HUES48 (cell line): ENCODE results near the gene RXRA.

ENCODE experiments used
- H3K27ac ChIP-seq: one replicate; pipeline ENCODE4 v1.7.0; 2013; ENCODE audit warnings: low read depth, low read length, inconsistent platforms
- H3K27me3 ChIP-seq: 2 replicates; pipeline ENCODE4 v1.6.1; 2013; ENCODE audit warnings: mild to moderate bottlenecking, low read length; ENCODE audit not compliant: control insufficient read depth, insufficient read depth
- H3K36me3 ChIP-seq: 2 replicates; pipeline ENCODE4 v1.6.1; 2013; ENCODE audit warnings: low read length; ENCODE audit not compliant: control insufficient read depth, insufficient read depth
- H3K4me1 ChIP-seq: 2 replicates; pipeline ENCODE4 v1.6.1; 2013; ENCODE audit warnings: mild to moderate bottlenecking, low read length; ENCODE audit not compliant: control insufficient read depth, insufficient read depth
- H3K4me3 ChIP-seq: 2 replicates; pipeline ENCODE4 v1.5.1; 2013; ENCODE audit warnings: mild to moderate bottlenecking, low read depth, low read length
- H3K9ac ChIP-seq: 2 replicates; pipeline ENCODE4 v1.6.1; 2013; ENCODE audit warnings: mild to moderate bottlenecking, low read depth, low read length, moderate library complexity
- H3K9me3 ChIP-seq: 2 replicates; pipeline ENCODE4 v1.6.1; 2013; ENCODE audit warnings: low read length; ENCODE audit not compliant: control insufficient read depth, insufficient read depth

Gene RXRA

GRCh38 chr9:134366223-134367031 is 40.2 kb downstream of the RXRA start:
- Histone ChIP-seq H3K27me3 (no peaks in the 10 kb centered on the region), H3K36me3 (no peaks in the 10 kb centered on the region), H3K4me3 (no peak overlapping the region), H3K9me3 (no peaks in the 10 kb centered on the region), H3K4me1 (no peaks in the 10 kb centered on the region), H3K27ac (no peak overlapping the region), H3K9ac (no peak overlapping the region)

DNA sequence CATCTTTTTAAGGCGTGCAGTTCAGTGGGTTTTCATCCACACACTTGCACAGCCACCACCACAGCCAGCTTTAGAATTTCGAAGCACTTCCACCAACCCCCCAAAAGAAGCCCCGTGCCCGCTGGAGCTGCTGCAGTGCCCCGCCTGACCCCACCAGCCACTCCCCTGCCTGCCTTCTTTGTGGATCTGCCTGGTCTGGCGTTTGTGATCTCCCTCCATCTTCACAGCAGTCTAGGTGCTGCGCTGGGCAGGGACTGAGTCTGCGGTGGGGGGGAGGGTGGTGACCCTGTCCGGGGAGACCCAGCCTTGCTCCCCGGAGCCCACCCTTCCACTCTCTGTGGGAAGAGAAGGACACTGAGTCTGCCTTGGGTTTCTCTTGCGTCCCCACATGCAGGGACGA is 40.8 kb downstream of the RXRA start:
- H3K9me3 ChIP-seq = no peaks in the 10 kb centered on the region
- H3K36me3 ChIP-seq = no peaks in the 10 kb centered on the region
- no peaks in the 10 kb centered on the region for H3K4me1 ChIP-seq
- no peak overlapping the region for H3K27ac ChIP-seq
- no peak overlapping the region for H3K4me3 ChIP-seq
- no peak overlapping the region for H3K9ac ChIP-seq
- no peaks in the 10 kb centered on the region for H3K27me3 ChIP-seq

GRCh38 chr9:134367791-134368490 is 41.7 kb downstream of the RXRA start:
- H3K4me1 ChIP-seq = no peaks in the 10 kb centered on the region
- no peaks in the 10 kb centered on the region for H3K27me3 ChIP-seq
- no peaks in the 10 kb centered on the region for H3K36me3 ChIP-seq
- H3K9ac ChIP-seq = no peak overlapping the region
- H3K4me3 ChIP-seq = no peak overlapping the region
- H3K27ac ChIP-seq = no peak overlapping the region
- no peaks in the 10 kb centered on the region for H3K9me3 ChIP-seq

DNA sequence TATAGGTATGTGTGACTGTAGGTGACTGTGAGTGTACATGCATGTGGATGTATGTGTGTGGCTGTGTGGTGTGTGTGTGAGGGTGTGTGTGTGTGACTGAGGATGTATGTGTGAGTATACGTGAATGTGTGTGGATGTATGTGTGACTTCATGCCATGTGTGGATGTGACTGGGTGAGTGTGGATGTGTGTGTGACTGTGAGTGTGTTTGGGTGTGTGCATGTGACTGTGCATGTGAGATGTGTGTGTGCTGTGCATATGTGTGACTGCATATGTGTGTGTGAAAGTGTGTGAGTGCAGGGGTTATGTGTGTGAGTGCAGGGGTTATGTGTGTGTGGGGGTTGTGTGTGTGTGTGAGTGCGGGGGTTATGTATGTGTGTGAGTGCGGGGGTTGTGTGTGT is 42.3 kb downstream of the RXRA start:
- H3K9me3 ChIP-seq = no peaks in the 10 kb centered on the region
- H3K27ac ChIP-seq = no peak overlapping the region
- no peaks in the 10 kb centered on the region for H3K4me1 ChIP-seq
- no peaks in the 10 kb centered on the region for H3K27me3 ChIP-seq
- H3K9ac ChIP-seq = no peak overlapping the region
- H3K4me3 ChIP-seq = no peak overlapping the region
- no peaks in the 10 kb centered on the region for H3K36me3 ChIP-seq

- Histone ChIP-seq H3K27me3 (no peaks in the 10 kb centered on the region), H3K9ac (no peak overlapping the region), H3K4me3 (no peak overlapping the region), H3K9me3 (no peaks in the 10 kb centered on the region), H3K4me1 (no peaks in the 10 kb centered on the region), H3K36me3 (no peaks in the 10 kb centered on the region), H3K27ac (no peak overlapping the region)
Measured at GRCh38 chr9:134369416-134370212, 43.4 kb downstream of the RXRA start.

GRCh38 chr9:134370213-134370492 is 43.9 kb downstream of the RXRA start:
- H3K4me1 ChIP-seq = no peaks in the 10 kb centered on the region
- no peaks in the 10 kb centered on the region for H3K36me3 ChIP-seq
- H3K27ac ChIP-seq = no peak overlapping the region
- no peaks in the 10 kb centered on the region for H3K9me3 ChIP-seq
- no peak overlapping the region for H3K4me3 ChIP-seq
- no peaks in the 10 kb centered on the region for H3K27me3 ChIP-seq
- H3K9ac ChIP-seq = no peak overlapping the region

- H3K27ac ChIP-seq = no peak overlapping the region
- no peaks in the 10 kb centered on the region for H3K4me1 ChIP-seq
- H3K9me3 ChIP-seq = no peaks in the 10 kb centered on the region
- no peak overlapping the region for H3K9ac ChIP-seq
- H3K4me3 ChIP-seq = no peak overlapping the region
- H3K27me3 ChIP-seq = no peaks in the 10 kb centered on the region
- no peaks in the 10 kb centered on the region for H3K36me3 ChIP-seq
Measured at GRCh38 chr9:134370638-134371037, 44.4 kb downstream of the RXRA start.

- H3K36me3 ChIP-seq = no peaks in the 10 kb centered on the region
- no peak overlapping the region for H3K27ac ChIP-seq
- H3K4me1 ChIP-seq = no peaks in the 10 kb centered on the region
- no peak overlapping the region for H3K9ac ChIP-seq
- H3K9me3 ChIP-seq = no peaks in the 10 kb centered on the region
- H3K27me3 ChIP-seq = no peaks in the 10 kb centered on the region
- H3K4me3 ChIP-seq = no peak overlapping the region
Measured at GRCh38 chr9:134371731-134372130, 45.5 kb downstream of the RXRA start.

GRCh38 chr9:134372581-134373267 is 46.5 kb downstream of the RXRA start:
- no peaks in the 10 kb centered on the region for H3K36me3 ChIP-seq
- H3K9me3 ChIP-seq = no peaks in the 10 kb centered on the region
- H3K4me1 ChIP-seq = no peaks in the 10 kb centered on the region
- no peak overlapping the region for H3K9ac ChIP-seq
- H3K27me3 ChIP-seq = no peaks in the 10 kb centered on the region
- no peak overlapping the region for H3K27ac ChIP-seq
- H3K4me3 ChIP-seq = no peak overlapping the region

DNA sequence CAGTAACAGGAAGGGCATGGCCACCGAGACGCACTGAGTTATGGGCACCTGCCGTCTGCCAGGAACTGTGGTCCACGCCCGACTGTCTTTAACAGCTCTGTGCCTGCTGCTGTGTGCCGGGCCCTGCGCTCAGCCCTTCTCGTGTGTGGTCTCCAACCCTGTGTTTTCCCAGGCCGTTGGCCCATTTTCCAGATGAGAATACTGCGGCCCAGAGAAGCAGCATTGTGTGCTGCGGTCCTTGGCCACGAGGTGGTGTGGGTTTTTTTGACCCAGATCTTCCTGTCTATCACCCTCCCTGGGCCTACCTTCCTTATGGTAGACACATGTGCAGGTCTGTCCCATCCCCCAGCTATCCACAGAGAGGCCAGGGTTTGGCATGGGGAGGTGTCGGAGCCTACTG is 47.0 kb downstream of the RXRA start:
- H3K9ac ChIP-seq = no peak overlapping the region
- no peaks in the 10 kb centered on the region for H3K4me1 ChIP-seq
- no peaks in the 10 kb centered on the region for H3K9me3 ChIP-seq
- no peaks in the 10 kb centered on the region for H3K36me3 ChIP-seq
- no peak overlapping the region for H3K4me3 ChIP-seq
- H3K27ac ChIP-seq = no peak overlapping the region
- H3K27me3 ChIP-seq = no peaks in the 10 kb centered on the region

- H3K9me3 ChIP-seq = no peaks in the 10 kb centered on the region
- H3K27me3 ChIP-seq = no peaks in the 10 kb centered on the region
- H3K36me3 ChIP-seq = no peaks in the 10 kb centered on the region
- H3K9ac ChIP-seq = no peak overlapping the region
- no peak overlapping the region for H3K27ac ChIP-seq
- no peak overlapping the region for H3K4me3 ChIP-seq
- H3K4me1 ChIP-seq = no peaks in the 10 kb centered on the region
Measured at GRCh38 chr9:134373953-134374300, 47.7 kb downstream of the RXRA start.
